ENCODE results near the gene ITK. TPM values are rescaled to one million over a fixed set of nuclear protein-coding genes. Genes with fewer than 3 reads are reported as not detected.

Gene ITK
- polyA plus RNA-seq, 1 donor (not counting 4 experiments of a cell fraction or from before 2014, with no cell fraction given) = not detected

DNA sequence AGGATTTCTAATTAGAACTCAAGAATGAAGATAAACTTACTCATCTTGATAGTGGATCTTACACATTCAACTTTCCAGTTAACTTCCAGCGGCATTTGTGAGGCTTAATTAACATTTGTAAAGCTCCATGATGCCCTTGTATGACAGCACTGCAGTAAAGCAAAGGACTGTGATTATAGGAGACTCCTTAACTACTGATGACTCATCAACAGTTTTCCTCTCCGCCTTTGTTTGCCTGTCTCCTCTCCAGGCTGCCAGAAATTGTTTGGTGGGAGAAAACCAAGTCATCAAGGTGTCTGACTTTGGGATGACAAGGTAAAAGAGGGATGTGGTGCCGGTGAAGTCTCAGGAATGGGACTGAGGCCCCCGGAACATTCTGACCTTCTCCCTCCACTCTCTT lies 64.8 kb downstream of the ITK start:
- no peaks in the 10 kb centered on the region for H3K79me2 ChIP-seq (ENCODE audit: control insufficient read depth, insufficient read depth, low read length)
- DNase-seq (ENCODE audit: low read depth, low spot score) (no peak), FAIRE-seq (no peak)
- no peaks in the 10 kb centered on the region for H3K27me3 ChIP-seq (ENCODE audit: control insufficient read depth, extremely low read depth, insufficient read depth, low read length)
- no peaks in the 10 kb centered on the region for H3K9me1 ChIP-seq (ENCODE audit: control insufficient read depth, extremely low read depth, insufficient read depth, low read length)
- no peak overlapping the region for H3K9ac ChIP-seq (ENCODE audit: control insufficient read depth, extremely low read depth, insufficient read depth, low read length)
- dilution Hi-C loops (cut with MboI; ENCODE audit: extremely low pct_ligation_motif_present, low sequenced_read_pairs) = no loop called here
- H2AFZ ChIP-seq (ENCODE audit: control insufficient read depth, low read length) = no peak overlapping the region
- no peak overlapping the region for H3K4me3 ChIP-seq (ENCODE audit: control insufficient read depth in 2 of 3, extremely low read depth in 1 of 3, insufficient read depth in 2 of 3, low read depth in 1 of 3, low read length in 3 of 3)
- H3K9me3 ChIP-seq (ENCODE audit: control insufficient read depth, low read depth, low read length) = no peaks in the 10 kb centered on the region
- H3K27ac ChIP-seq (ENCODE audit: control insufficient read depth, insufficient read depth, low read length) = no peak overlapping the region
- TF ChIP-seq EZH2 (IDR thresholded peaks at IDR 0.05; ENCODE audit: low read length) = no peak
- TF ChIP-seq, protein P1, sequence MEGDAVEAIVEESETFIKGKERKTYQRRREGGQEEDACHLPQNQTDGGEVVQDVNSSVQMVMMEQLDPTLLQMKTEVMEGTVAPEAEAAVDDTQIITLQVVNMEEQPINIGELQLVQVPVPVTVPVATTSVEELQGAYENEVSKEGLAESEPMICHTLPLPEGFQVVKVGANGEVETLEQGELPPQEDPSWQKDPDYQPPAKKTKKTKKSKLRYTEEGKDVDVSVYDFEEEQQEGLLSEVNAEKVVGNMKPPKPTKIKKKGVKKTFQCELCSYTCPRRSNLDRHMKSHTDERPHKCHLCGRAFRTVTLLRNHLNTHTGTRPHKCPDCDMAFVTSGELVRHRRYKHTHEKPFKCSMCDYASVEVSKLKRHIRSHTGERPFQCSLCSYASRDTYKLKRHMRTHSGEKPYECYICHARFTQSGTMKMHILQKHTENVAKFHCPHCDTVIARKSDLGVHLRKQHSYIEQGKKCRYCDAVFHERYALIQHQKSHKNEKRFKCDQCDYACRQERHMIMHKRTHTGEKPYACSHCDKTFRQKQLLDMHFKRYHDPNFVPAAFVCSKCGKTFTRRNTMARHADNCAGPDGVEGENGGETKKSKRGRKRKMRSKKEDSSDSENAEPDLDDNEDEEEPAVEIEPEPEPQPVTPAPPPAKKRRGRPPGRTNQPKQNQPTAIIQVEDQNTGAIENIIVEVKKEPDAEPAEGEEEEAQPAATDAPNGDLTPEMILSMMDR (optimal IDR thresholded peaks at IDR 0.05 in 1 of 3, IDR thresholded peaks at IDR 0.05 in 1 of 3, conservative IDR thresholded peaks at IDR 0.05 in 1 of 3; ENCODE audit: extremely low read depth in 1 of 3, insufficient read depth in 2 of 3, low read length in 3 of 3) = no peak
- H4K20me1 ChIP-seq (ENCODE audit: control insufficient read depth, extremely low read depth, insufficient read depth, low read length) = no peaks in the 10 kb centered on the region
- no peaks in the 10 kb centered on the region for H3K4me1 ChIP-seq (ENCODE audit: control insufficient read depth, extremely low read depth, insufficient read depth, low read length)
- no peaks in the 10 kb centered on the region for H3K36me3 ChIP-seq (ENCODE audit: control insufficient read depth in 2 of 2, extremely low read depth in 1 of 2, insufficient read depth in 2 of 2, low read length in 2 of 2)
- no peak overlapping the region for H3K4me2 ChIP-seq (ENCODE audit: control insufficient read depth, extremely low read depth, insufficient read depth, low read depth, low read length)

DNA sequence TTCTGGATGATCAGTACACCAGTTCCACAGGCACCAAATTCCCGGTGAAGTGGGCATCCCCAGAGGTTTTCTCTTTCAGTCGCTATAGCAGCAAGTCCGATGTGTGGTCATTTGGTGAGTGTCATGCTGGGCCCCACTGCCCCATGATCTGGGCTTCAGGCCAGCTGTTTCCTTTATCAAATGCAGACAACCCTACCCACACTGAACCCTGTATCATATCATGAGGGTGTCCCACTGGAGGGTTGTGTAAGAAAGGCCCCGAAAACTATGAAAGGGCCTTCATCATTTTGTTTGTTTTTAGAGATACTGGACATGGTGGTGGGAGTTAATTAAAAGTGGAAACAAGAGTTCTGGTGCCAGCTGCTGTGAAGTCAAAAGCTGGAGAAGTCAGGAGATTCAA lies 65.2 kb downstream of the ITK start:
- Histone ChIP-seq H3K27me3 (ENCODE audit: control insufficient read depth, extremely low read depth, insufficient read depth, low read length) (no peaks in the 10 kb centered on the region), H3K79me2 (ENCODE audit: control insufficient read depth, insufficient read depth, low read length) (no peaks in the 10 kb centered on the region), H3K9ac (ENCODE audit: control insufficient read depth, extremely low read depth, insufficient read depth, low read length) (no peak overlapping the region), H3K27ac (ENCODE audit: control insufficient read depth, insufficient read depth, low read length) (no peak overlapping the region), H3K4me2 (ENCODE audit: control insufficient read depth, extremely low read depth, insufficient read depth, low read depth, low read length) (no peak overlapping the region), H3K9me3 (ENCODE audit: control insufficient read depth, low read depth, low read length) (no peaks in the 10 kb centered on the region), H3K36me3 (ENCODE audit: control insufficient read depth in 2 of 2, extremely low read depth in 1 of 2, insufficient read depth in 2 of 2, low read length in 2 of 2) (no peaks in the 10 kb centered on the region), H3K9me1 (ENCODE audit: control insufficient read depth, extremely low read depth, insufficient read depth, low read length) (no peaks in the 10 kb centered on the region), H2AFZ (ENCODE audit: control insufficient read depth, low read length) (no peak overlapping the region), H4K20me1 (ENCODE audit: control insufficient read depth, extremely low read depth, insufficient read depth, low read length) (no peaks in the 10 kb centered on the region), H3K4me1 (ENCODE audit: control insufficient read depth, extremely low read depth, insufficient read depth, low read length) (no peaks in the 10 kb centered on the region), H3K4me3 (ENCODE audit: control insufficient read depth in 2 of 3, extremely low read depth in 1 of 3, insufficient read depth in 2 of 3, low read depth in 1 of 3, low read length in 3 of 3) (no peak overlapping the region)
- dilution Hi-C loops (cut with MboI; ENCODE audit: extremely low pct_ligation_motif_present, low sequenced_read_pairs) = no loop called here
- FAIRE-seq (no peak), DNase-seq (ENCODE audit: low read depth, low spot score) (no peak)
- no peak for TF ChIP-seq EZH2 (IDR thresholded peaks at IDR 0.05; ENCODE audit: low read length)
- TF ChIP-seq, protein P1 (optimal IDR thresholded peaks at IDR 0.05 in 1 of 3, IDR thresholded peaks at IDR 0.05 in 1 of 3, conservative IDR thresholded peaks at IDR 0.05 in 1 of 3; ENCODE audit: extremely low read depth in 1 of 3, insufficient read depth in 2 of 3, low read length in 3 of 3) = no peak
